Neural progenitor cell (in vitro differentiated cells): ENCODE results near the gene LVRN. TPM values are rescaled to one million over a fixed set of nuclear protein-coding genes. Genes with fewer than 3 reads are reported as not detected.
"Not testable (repeated sequence)": the region's sequence is repeated elsewhere in the genome, so short reads cannot be mapped to it uniquely, and the experiment has no call there.

Source experiments
- DNase-seq: peaks from one replicate; pipeline ENCODE4 v3.0.0-alpha.2; 2016; ENCODE audit warnings: low spot score
- H2AFZ ChIP-seq: fragments of 200-600 bp; sonication (generic); replicated peaks from 2 replicates; pipeline ENCODE4 v1.6.1; 2016; ENCODE audit warnings: antibody characterized with exemption
- H3F3A ChIP-seq: fragments of 200-600 bp; sonication (generic); 2 replicates; pipeline ENCODE4 v1.6.1; 2016; ENCODE audit warnings: antibody characterized with exemption, low read depth
- H3K27ac ChIP-seq: fragments of 200-600 bp; sonication (generic); 2 replicates; pipeline ENCODE4 v1.5.1; 2016; ENCODE audit warnings: mild to moderate bottlenecking
- H3K27me3 ChIP-seq: fragments of 200-600 bp; sonication (generic); 2 replicates; pipeline ENCODE4 v1.6.1; 2016; ENCODE audit warnings: mild to moderate bottlenecking, moderate library complexity
- H3K36me3 ChIP-seq: fragments of 200-600 bp; sonication (generic); 2 replicates; pipeline ENCODE4 v1.5.1; 2016
- H3K4me1 ChIP-seq: fragments of 200-600 bp; sonication (generic); 2 replicates; pipeline ENCODE4 v1.6.1; 2016; ENCODE audit warnings: mixed run types
- H3K4me2 ChIP-seq: fragments of 200-600 bp; sonication (generic); 2 replicates; pipeline ENCODE4 v1.6.1; 2016
- H3K4me3 ChIP-seq: fragments of 200-600 bp; sonication (generic); 2 replicates; pipeline ENCODE4 v1.5.1; 2016
- H3K79me2 ChIP-seq: fragments of 200-600 bp; sonication (generic); 2 replicates; pipeline ENCODE4 v1.6.1; 2016; ENCODE audit warnings: low read depth
- H3K9ac ChIP-seq: fragments of 200-600 bp; sonication (generic); 2 replicates; pipeline ENCODE4 v1.6.1; 2016
- H3K9me3 ChIP-seq: fragments of 200-600 bp; sonication (generic); 2 replicates; pipeline ENCODE4 v1.5.1; 2016; ENCODE audit warnings: low read depth
- H4K20me1 ChIP-seq: fragments of 200-600 bp; sonication (generic); 2 replicates; pipeline ENCODE4 v1.6.1; 2016; ENCODE audit warnings: low read depth
- H3K27ac Mint-ChIP-seq: 3 replicates; pipeline ENCODE4 v1.8.0; 2021; ENCODE audit warnings: mixed read lengths
- H3K27me3 Mint-ChIP-seq: 2 replicates; pipeline ENCODE4 v1.8.0; 2022; ENCODE audit warnings: low read depth, mild to moderate bottlenecking, inconsistent platforms, moderate library complexity, mixed read lengths; ENCODE audit not compliant: insufficient read depth
- H3K36me3 Mint-ChIP-seq: 3 replicates; pipeline ENCODE4 v1.8.0; 2021; ENCODE audit warnings: mixed read lengths
- H3K4me1 Mint-ChIP-seq: 3 replicates; pipeline ENCODE4 v1.8.0; 2021; ENCODE audit warnings: mixed read lengths
- H3K4me3 Mint-ChIP-seq: 3 replicates; pipeline ENCODE4 v1.8.0; 2021; ENCODE audit warnings: mild to moderate bottlenecking, moderate library complexity, mixed read lengths
- H3K9me3 Mint-ChIP-seq: 3 replicates; pipeline ENCODE4 v1.8.0; 2020; ENCODE audit warnings: mixed read lengths
- CTCF ChIP-seq: fragments of 200-600 bp; sonication (generic); IDR thresholded peaks from 2 replicates; pipeline ENCODE4 v1.5.1; 2017; ENCODE audit warnings: antibody characterized with exemption, mild to moderate bottlenecking
- EZH2 ChIP-seq: fragments of 200-600 bp; sonication (generic); IDR thresholded peaks from 2 replicates; pipeline ENCODE4 v1.6.1; 2017; ENCODE audit warnings: antibody characterized with exemption, mild to moderate bottlenecking, moderate library complexity
- EZH2phosphoT487 ChIP-seq: fragments of 200-600 bp; sonication (generic); IDR thresholded peaks from 2 replicates; pipeline ENCODE4 v1.6.1; 2017; ENCODE audit warnings: antibody characterized with exemption
- total RNA-seq: library from RNA; depleted of rRNA; stranded (reverse); fragments of >200 nt; gene quantifications from 2 replicates; pipeline ENCODE4 v1.2.3, GENCODE V29; 2015; ENCODE audit warnings: low replicate concordance

The LVRN gene
- total RNA-seq, result 0.41 and 0.53 TPM in 2 replicates

DNA sequence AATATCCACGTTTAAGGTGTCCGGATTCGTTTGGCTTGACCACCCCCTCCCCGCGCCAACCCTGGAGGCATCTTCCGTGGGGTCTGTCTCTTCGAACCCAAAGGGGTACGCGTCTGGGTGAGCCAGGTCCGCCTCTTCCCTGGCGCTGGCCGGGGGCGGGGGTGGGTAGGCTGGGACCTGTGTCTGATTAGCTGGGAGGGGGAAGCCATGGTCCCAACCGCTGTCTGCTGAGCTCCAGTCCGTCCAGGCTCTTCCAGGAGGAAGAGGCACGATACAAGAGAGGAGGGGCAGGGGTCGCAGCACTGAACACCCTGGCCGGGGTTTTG lies at the start of gene LVRN:
TSS of gene LVRN (plus strand) at position 237 of the 326 bp plus-strand sequence. CDS start 143 bp downstream, outside the sequence.
- H3K4me1 ChIP-seq, result no peaks in the 10 kb centered on the region
- no peaks in the 10 kb centered on the region for H3K79me2 ChIP-seq
- H3K27me3 Mint-ChIP-seq, result peaks cover 18% of the 10 kb centered on the region
- H3K4me3 Mint-ChIP-seq, result peak within 1 kb of the TSS; percentile 38
- no peak within 1 kb of the TSS for H3K9ac ChIP-seq
- no peaks in the 10 kb centered on the region for H3K4me1 Mint-ChIP-seq
- H3K27ac ChIP-seq, result no peak within 1 kb of the TSS
- no peaks in the 10 kb centered on the region for H3F3A ChIP-seq
- peak within 1 kb of the TSS; percentile 45 for H3K4me3 ChIP-seq
- H2AFZ ChIP-seq, result peak within 1 kb of the TSS; percentile 72
- H3K9me3 Mint-ChIP-seq, result peaks cover 4% of the 10 kb centered on the region
- no peak for DNase-seq
- peak; percentile 32 for TF ChIP-seq EZH2
- no peak for TF ChIP-seq CTCF
- peak within 1 kb of the TSS; percentile 69 for H3K4me2 ChIP-seq
- H3K36me3 Mint-ChIP-seq, result no peaks in the 10 kb centered on the region
- no peak within 1 kb of the TSS for H3K27ac Mint-ChIP-seq
- no peaks in the 10 kb centered on the region for H3K9me3 ChIP-seq
- H3K27me3 ChIP-seq, result peaks cover 76% of the 10 kb centered on the region
- no peaks in the 10 kb centered on the region for H4K20me1 ChIP-seq
- H3K36me3 ChIP-seq, result no peaks in the 10 kb centered on the region

DNA sequence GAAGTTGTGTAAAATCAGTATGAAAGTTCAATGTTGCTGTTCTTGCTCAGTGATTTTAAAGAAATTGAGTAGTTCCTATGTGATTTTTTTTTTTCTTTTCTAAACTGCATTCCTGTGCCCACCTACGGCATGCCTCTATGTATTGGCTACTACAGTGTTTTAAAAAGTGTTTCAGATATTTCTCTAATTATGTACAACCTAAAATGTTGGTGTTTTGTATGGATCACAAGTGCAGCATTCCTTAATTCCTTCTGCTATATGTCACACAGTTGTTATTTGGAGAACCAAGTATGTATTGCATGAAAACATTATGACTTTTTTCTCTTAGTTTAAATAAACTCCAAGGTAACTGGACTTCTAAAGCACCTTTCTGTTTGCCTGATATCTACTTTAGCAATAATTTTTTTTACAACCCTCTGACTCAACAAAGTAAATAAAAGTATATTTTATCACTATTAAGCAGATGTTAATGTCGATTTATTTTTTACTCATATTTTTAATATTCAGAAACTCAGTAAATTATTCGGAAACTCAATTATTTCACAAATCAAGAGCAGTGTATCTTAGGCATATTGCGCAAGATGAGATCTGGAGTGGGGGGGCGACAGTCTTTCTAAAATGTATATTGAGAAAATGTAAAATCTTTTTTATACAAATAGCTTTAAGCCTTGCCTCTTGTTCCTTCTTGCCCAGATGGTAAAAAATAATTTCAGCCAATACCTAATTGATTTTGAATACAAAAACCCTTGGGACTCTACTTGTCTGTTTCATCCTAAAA lies 48.5 kb upstream of the LVRN start:
- not testable (repeated sequence) for H3K27ac ChIP-seq, H3K36me3 Mint-ChIP-seq, H3K27me3 ChIP-seq, H3F3A ChIP-seq, H3K4me1 ChIP-seq, H4K20me1 ChIP-seq, H3K9me3 Mint-ChIP-seq, DNase-seq, H3K9me3 ChIP-seq, H2AFZ ChIP-seq, H3K27me3 Mint-ChIP-seq, H3K4me3 Mint-ChIP-seq, H3K36me3 ChIP-seq, H3K4me2 ChIP-seq, H3K79me2 ChIP-seq, H3K4me3 ChIP-seq, H3K27ac Mint-ChIP-seq, H3K4me1 Mint-ChIP-seq, H3K9ac ChIP-seq

DNA sequence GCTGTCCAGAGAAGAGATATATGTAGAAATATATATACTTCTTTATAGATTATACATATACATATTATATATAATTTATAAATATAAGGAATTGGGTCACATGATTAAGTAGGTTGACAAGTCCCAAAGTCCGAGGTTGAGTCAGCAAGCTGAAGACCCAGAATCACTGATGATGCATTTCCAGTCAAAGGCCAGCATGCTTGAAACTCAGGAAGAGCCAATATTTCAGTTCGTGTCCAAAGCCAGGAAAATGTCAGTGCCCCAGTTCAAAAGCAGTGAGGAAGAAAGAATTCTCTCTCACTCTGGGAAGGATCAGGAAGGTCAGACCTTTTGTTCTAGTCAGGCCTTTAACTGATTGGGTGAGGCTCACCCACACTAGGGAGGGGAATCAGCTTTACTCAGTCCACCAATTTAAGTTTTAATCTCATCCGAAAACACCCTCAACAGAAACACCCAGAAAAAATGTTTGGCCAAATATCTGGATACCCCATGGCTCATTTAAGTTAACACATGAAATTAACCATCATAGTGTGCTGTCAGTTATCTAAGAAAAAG lies 42.0 kb upstream of the LVRN start:
- H2AFZ ChIP-seq, result no peak overlapping the region
- H3K27me3 Mint-ChIP-seq, result peaks cover 2% of the 10 kb centered on the region
- H3K4me1 ChIP-seq, result peaks cover 6% of the 10 kb centered on the region
- no peaks in the 10 kb centered on the region for H3K79me2 ChIP-seq
- no peak overlapping the region for H3K9ac ChIP-seq
- H4K20me1 ChIP-seq, result no peaks in the 10 kb centered on the region
- H3K36me3 ChIP-seq, result no peaks in the 10 kb centered on the region
- no peak overlapping the region for H3K4me2 ChIP-seq
- no peaks in the 10 kb centered on the region for H3K27me3 ChIP-seq
- H3K4me3 ChIP-seq, result no peak overlapping the region
- TF ChIP-seq EZH2phosphoT487 (no peak), CTCF (no peak), EZH2 (no peak)
- DNase-seq, result no peak
- H3K36me3 Mint-ChIP-seq, result peaks cover 3% of the 10 kb centered on the region
- H3K27ac ChIP-seq, result no peak overlapping the region
- no peaks in the 10 kb centered on the region for H3F3A ChIP-seq
- no peaks in the 10 kb centered on the region for H3K9me3 Mint-ChIP-seq
- no peaks in the 10 kb centered on the region for H3K4me1 Mint-ChIP-seq
- H3K27ac Mint-ChIP-seq, result no peak overlapping the region
- H3K9me3 ChIP-seq, result no peaks in the 10 kb centered on the region
- H3K4me3 Mint-ChIP-seq, result no peak overlapping the region

DNA sequence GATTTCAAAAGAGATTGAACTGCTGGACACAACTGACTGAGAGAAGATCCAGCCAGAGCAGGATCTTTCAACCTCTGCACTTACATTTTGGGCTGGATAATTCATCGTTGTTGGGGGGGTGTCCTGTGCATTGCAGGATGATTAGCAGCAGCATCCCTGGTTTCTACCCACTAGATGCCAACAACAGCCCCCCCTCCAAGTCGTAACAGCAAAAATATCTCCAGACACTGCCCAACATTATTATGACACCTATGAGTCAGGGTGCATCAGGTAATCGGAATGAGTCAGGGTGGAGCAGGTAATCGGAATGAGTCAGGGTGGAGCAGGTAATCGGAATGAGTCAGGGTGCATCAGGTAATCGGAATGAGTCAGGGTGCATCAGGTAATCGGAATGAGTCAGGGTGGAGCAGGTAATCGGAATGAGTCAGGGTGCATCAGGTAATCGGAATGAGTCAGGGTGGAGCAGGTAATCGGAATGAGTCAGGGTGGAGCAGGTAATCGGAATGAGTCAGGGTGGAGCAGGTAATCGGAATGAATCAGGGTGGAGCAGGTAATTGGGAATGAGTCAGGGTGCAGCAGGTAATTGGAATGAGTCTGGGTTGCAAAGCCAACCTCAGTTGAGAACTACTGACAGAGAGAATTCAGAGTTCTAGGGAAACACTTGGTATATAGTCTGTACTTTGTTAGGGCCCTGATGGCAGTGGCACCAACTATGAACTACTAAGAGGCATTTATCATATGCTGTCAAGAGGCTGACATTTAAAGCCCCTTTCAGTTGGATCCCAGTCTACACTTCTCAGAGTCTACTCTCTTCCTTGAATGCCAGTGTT lies 33.5 kb upstream of the LVRN start:
- not testable (repeated sequence) for H3K36me3 Mint-ChIP-seq, DNase-seq, H3F3A ChIP-seq, H3K79me2 ChIP-seq, H3K9ac ChIP-seq, H3K27ac ChIP-seq, H3K27ac Mint-ChIP-seq, H3K27me3 ChIP-seq, H3K4me2 ChIP-seq, H3K36me3 ChIP-seq, H3K27me3 Mint-ChIP-seq, H2AFZ ChIP-seq, H3K4me1 Mint-ChIP-seq, H3K4me1 ChIP-seq, H4K20me1 ChIP-seq, H3K4me3 Mint-ChIP-seq, H3K4me3 ChIP-seq, H3K9me3 ChIP-seq, H3K9me3 Mint-ChIP-seq

- H3K36me3 Mint-ChIP-seq, H4K20me1 ChIP-seq, H3K4me2 ChIP-seq, H3F3A ChIP-seq, H2AFZ ChIP-seq, H3K79me2 ChIP-seq, H3K27me3 Mint-ChIP-seq, H3K4me1 Mint-ChIP-seq, DNase-seq, H3K4me1 ChIP-seq, H3K27ac ChIP-seq, H3K4me3 ChIP-seq, H3K9me3 Mint-ChIP-seq, H3K36me3 ChIP-seq, H3K4me3 Mint-ChIP-seq, H3K27me3 ChIP-seq, H3K9ac ChIP-seq, H3K27ac Mint-ChIP-seq, H3K9me3 ChIP-seq: not testable (repeated sequence)
Measured at GRCh38 chr5:115930171-115930570, 32.1 kb upstream of the LVRN start.
